OCI-LY1 (cell line): Measurements from ENCODE around the gene PLA2G4B.

Experiments used
- EZH2 ChIP-seq: fragments of 200-600 bp; sonication (generic), shearing (Covaris generic); IDR thresholded peaks from 2 replicates; pipeline ENCODE4 v1.8.0; 2017; ENCODE audit warnings: borderline replicate concordance, mixed run types, mild to moderate bottlenecking, antibody characterized with exemption, low read length, moderate library complexity, mixed read lengths
- TF ChIP-seq, protein P1 (sequence below): fragments of 200-600 bp; sonication (generic), shearing (Covaris generic); IDR thresholded peaks from 2 replicates; pipeline ENCODE4 v1.5.1; 2017; ENCODE audit warnings: mild to moderate bottlenecking, antibody characterized with exemption, low read length, moderate library complexity, mixed read lengths

DNA sequence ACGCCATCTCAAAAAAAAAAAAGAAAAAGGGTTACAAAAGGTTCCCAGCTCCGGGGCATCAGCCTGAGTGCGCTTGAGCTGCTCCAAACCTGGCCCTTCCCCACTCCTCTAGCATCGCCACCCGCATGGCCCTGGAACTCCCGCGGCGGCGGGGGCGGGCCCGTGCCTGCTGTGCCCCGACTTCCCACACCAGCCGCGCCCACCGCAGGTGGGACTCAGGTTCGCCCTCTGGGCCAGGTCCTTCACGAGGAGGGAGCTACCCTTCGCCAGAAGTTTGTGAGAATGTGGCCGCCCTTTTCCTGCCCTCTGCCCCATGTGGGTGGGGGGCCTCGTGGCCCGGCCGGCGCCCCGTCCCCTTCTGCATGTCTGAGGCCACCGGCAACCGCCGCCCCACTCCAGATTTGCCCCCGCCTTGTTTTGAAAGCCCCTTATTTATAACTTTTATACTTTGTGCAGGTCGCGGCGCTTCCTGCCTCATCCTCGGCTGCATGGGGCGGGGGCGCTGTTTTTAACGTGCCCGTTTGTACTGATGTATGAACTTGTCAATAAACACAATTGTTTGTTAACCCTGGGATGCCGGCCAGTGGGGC lies 11.3 kb upstream of the PLA2G4B start:
- TF ChIP-seq, protein P1, sequence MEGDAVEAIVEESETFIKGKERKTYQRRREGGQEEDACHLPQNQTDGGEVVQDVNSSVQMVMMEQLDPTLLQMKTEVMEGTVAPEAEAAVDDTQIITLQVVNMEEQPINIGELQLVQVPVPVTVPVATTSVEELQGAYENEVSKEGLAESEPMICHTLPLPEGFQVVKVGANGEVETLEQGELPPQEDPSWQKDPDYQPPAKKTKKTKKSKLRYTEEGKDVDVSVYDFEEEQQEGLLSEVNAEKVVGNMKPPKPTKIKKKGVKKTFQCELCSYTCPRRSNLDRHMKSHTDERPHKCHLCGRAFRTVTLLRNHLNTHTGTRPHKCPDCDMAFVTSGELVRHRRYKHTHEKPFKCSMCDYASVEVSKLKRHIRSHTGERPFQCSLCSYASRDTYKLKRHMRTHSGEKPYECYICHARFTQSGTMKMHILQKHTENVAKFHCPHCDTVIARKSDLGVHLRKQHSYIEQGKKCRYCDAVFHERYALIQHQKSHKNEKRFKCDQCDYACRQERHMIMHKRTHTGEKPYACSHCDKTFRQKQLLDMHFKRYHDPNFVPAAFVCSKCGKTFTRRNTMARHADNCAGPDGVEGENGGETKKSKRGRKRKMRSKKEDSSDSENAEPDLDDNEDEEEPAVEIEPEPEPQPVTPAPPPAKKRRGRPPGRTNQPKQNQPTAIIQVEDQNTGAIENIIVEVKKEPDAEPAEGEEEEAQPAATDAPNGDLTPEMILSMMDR = no peak; the same call in 1 of the 2 replicates
- TF ChIP-seq EZH2 = no peak
